Keratinocyte (primary cell): ENCODE measurements around the gene DDAH2. TPM values are rescaled to one million over a fixed set of nuclear protein-coding genes. Genes with fewer than 3 reads are reported as not detected.

Source experiments
- DNase-seq: peaks from one replicate; pipeline ENCODE4 v3.0.0-alpha.2; 2011; ENCODE audit warnings: low read depth, missing footprints, low spot score
- FAIRE-seq: peaks from 2 replicates; lab custom pipeline; 2011; peaks lifted over from hg19 to GRCh38; lab: Jason Lieb, UNC
- H2AFZ ChIP-seq: 2 replicates; pipeline ENCODE4 v1.6.0; 2012; ENCODE audit warnings: low read length, control low read depth, inconsistent platforms; ENCODE audit not compliant: control insufficient read depth
- H3K27ac ChIP-seq: 2 replicates; pipeline ENCODE4 v1.5.1; 2011; ENCODE audit warnings: low read length; ENCODE audit not compliant: control insufficient read depth, insufficient read depth
- H3K27me3 ChIP-seq: 3 replicates; pipeline ENCODE4 v1.6.0; 2011; ENCODE audit warnings: low read length; ENCODE audit not compliant: control insufficient read depth, insufficient read depth; ENCODE audit errors: extremely low read depth
- H3K36me3 ChIP-seq, 2 experiments: 2 replicates in 1 of 2; 3 replicates in 1 of 2; pipeline ENCODE4 v1.5.1; 2011; ENCODE audit warnings: low read length in 2 of 2, mild to moderate bottlenecking in 1 of 2; ENCODE audit not compliant: control insufficient read depth in 2 of 2, insufficient read depth in 2 of 2; ENCODE audit errors: extremely low read depth in 1 of 2
- H3K4me1 ChIP-seq: 3 replicates; pipeline ENCODE4 v1.5.1; 2011; ENCODE audit warnings: low read length; ENCODE audit not compliant: control insufficient read depth, insufficient read depth; ENCODE audit errors: extremely low read depth
- H3K4me2 ChIP-seq: 3 replicates; pipeline ENCODE4 v1.6.0; 2011; ENCODE audit warnings: low read depth, low read length; ENCODE audit not compliant: control insufficient read depth, insufficient read depth; ENCODE audit errors: extremely low read depth
- H3K4me3 ChIP-seq, 3 experiments: fragments of 200-600 bp in 1 of 3; sonication (generic) in 1 of 3; 2 replicates in 2 of 3; 3 replicates in 1 of 3; pipeline ENCODE4 v1.5.1; 2011 to 2016; ENCODE audit warnings: low read length in 3 of 3, mild to moderate bottlenecking in 3 of 3, control low read depth in 2 of 3, inconsistent platforms in 1 of 3, low read depth in 1 of 3, mixed read lengths in 1 of 3, mixed run types in 1 of 3, moderate library complexity in 1 of 3; ENCODE audit not compliant: control insufficient read depth in 2 of 3, insufficient read depth in 2 of 3; ENCODE audit errors: extremely low read depth in 1 of 3
- H3K79me2 ChIP-seq: 2 replicates; pipeline ENCODE4 v1.6.0; 2012; ENCODE audit warnings: low read length; ENCODE audit not compliant: control insufficient read depth, insufficient read depth
- H3K9ac ChIP-seq: 3 replicates; pipeline ENCODE4 v1.6.0; 2011; ENCODE audit warnings: low read length; ENCODE audit not compliant: control insufficient read depth, insufficient read depth; ENCODE audit errors: extremely low read depth
- H3K9me1 ChIP-seq: 3 replicates; pipeline ENCODE4 v1.6.0; 2011; ENCODE audit warnings: low read length; ENCODE audit not compliant: control insufficient read depth, insufficient read depth; ENCODE audit errors: extremely low read depth
- H3K9me3 ChIP-seq: 2 replicates; pipeline ENCODE4 v1.5.1; 2012; ENCODE audit warnings: low read depth, low read length; ENCODE audit not compliant: control insufficient read depth
- H4K20me1 ChIP-seq: 3 replicates; pipeline ENCODE4 v1.6.0; 2011; ENCODE audit warnings: low read length; ENCODE audit not compliant: control insufficient read depth, insufficient read depth; ENCODE audit errors: extremely low read depth
- CTCF ChIP-seq, 3 experiments: IDR thresholded peaks in 1 of 3; conservative IDR thresholded peaks in 1 of 3; optimal IDR thresholded peaks in 1 of 3; 2 replicates in 2 of 3; 3 replicates in 1 of 3; pipeline versions ENCODE3 to v1.5.1; 2011; ENCODE audit warnings: low read length in 3 of 3, mild to moderate bottlenecking in 3 of 3, moderate library complexity in 2 of 3, control low read depth in 1 of 3, inconsistent platforms in 1 of 3; ENCODE audit not compliant: insufficient read depth in 2 of 3; ENCODE audit errors: extremely low read depth in 1 of 3
- EZH2 ChIP-seq: IDR thresholded peaks from one replicate; pipeline ENCODE4 v1.6.1; 2012; ENCODE audit warnings: inconsistent platforms, mild to moderate bottlenecking, low read length, moderate library complexity
- dilution Hi-C: fragments of 300-500 bp; cut with MboI; formaldehyde crosslinking; loops from one replicate; pipeline ENCODE4 v1.7.0; 2020; ENCODE audit warnings: low sequenced_read_pairs; ENCODE audit not compliant: extremely low pct_ligation_motif_present
- polyA plus RNA-seq, 5 experiments: library from polyadenylated mRNA; depleted of rRNA in 3 of 5; stranded (reverse) in 3 of 5; stranded (forward) in 1 of 5; unstranded in 1 of 5; fragments of >200 nt; gene quantifications; 1 replicate in 1 of 5; 2 replicates in 3 of 5; 3 replicates in 1 of 5; pipeline versions ENCODE4 v1.2.1 to v1.2.3, GENCODE V29; 2011 to 2012; ENCODE audit warnings: missing spikeins in 2 of 5, low read depth in 1 of 5, low replicate concordance in 1 of 5

DDAH2 gene
- polyA plus RNA-seq, 1 donor (not counting 4 experiments of a cell fraction or from before 2014, with no cell fraction given): 3.0 TPM

DNA sequence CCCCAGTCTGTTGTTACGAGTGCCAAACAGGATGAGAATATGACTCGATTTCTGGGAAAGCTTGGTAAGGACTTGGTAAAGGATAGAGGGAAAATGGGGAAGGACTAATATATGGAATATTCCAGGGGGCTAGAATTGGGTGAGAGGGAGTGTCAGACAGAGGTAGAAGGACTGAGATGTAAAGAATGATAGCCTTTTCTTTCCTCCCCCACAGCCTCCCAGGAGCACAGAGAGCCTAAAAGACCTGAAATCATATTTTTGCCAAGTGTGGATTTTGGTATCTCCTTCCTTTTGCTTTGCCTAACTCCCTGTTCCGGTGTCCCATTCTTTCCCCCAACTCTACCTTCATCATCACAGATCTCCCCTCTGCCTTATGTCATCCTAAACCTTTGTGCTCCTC, 13.8 kb upstream of the DDAH2 start:
- dilution Hi-C loops: no loop called here
- Histone ChIP-seq H3K27ac (no peak overlapping the region), H3K9me1 (no peaks in the 10 kb centered on the region), H4K20me1 (no peaks in the 10 kb centered on the region), H3K9me3 (no peaks in the 10 kb centered on the region), H3K4me3 (no peak overlapping the region), H3K36me3 (peaks cover 2 to 27% of the 10 kb centered on the region in 2 experiments), H3K27me3 (no peaks in the 10 kb centered on the region), H3K79me2 (no peaks in the 10 kb centered on the region), H3K4me2 (no peak overlapping the region), H3K9ac (no peak overlapping the region), H3K4me1 (peaks cover 14% of the 10 kb centered on the region), H2AFZ (no peak overlapping the region)
- TF ChIP-seq EZH2 (no peak), CTCF (optimal IDR thresholded peaks at IDR 0.05 in 1 of 3, IDR thresholded peaks at IDR 0.05 in 1 of 3, conservative IDR thresholded peaks at IDR 0.05 in 1 of 3; ENCODE audit: extremely low read depth in 1 of 3, insufficient read depth in 2 of 3, low read length in 3 of 3) (no peak)
- FAIRE-seq (no peak), DNase-seq (no peak)

DNA sequence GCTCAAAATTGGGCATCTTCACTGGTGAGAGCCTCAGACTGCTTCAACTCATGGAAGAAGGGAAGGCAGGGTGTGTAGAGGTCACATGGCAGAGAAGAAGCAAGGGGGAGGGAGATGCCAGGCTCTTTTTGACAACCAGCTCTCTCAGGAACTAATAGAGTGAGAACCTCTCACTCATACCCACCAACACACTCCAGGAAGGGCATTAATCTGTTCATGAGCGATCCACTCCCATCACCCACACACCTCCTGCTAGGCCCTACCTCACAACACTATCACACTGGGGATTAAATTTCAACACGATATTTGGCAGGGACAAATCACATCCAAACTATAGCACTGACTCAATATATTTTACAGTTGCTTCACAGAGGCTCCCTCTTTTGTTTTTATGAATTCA, 12.7 kb upstream of the DDAH2 start:
- Histone ChIP-seq H3K9me1 (no peaks in the 10 kb centered on the region), H3K9ac (no peak overlapping the region), H2AFZ (no peak overlapping the region), H3K9me3 (no peaks in the 10 kb centered on the region), H3K4me1 (peaks cover 22% of the 10 kb centered on the region), H3K36me3 (peaks cover 2 to 17% of the 10 kb centered on the region in 2 experiments), H3K27me3 (no peaks in the 10 kb centered on the region), H3K4me2 (no peak overlapping the region), H3K4me3 (no peak overlapping the region), H3K27ac (no peak overlapping the region), H3K79me2 (peaks cover 1% of the 10 kb centered on the region), H4K20me1 (no peaks in the 10 kb centered on the region)
- dilution Hi-C loops: no loop called here
- DNase-seq (no peak), FAIRE-seq (no peak)
- TF ChIP-seq CTCF (optimal IDR thresholded peaks at IDR 0.05 in 1 of 3, IDR thresholded peaks at IDR 0.05 in 1 of 3, conservative IDR thresholded peaks at IDR 0.05 in 1 of 3; ENCODE audit: extremely low read depth in 1 of 3, insufficient read depth in 2 of 3, low read length in 3 of 3): no peak
- no peak for TF ChIP-seq EZH2
